Stomach smooth muscle (tissue), 2 donors: ENCODE measurements around the gene WDR90.

Experiments used
- H3K27ac ChIP-seq: one replicate; pipeline ENCODE4 v1.7.0; 2013; ENCODE audit warnings: mild to moderate bottlenecking, low read length, inconsistent platforms
- H3K27me3 ChIP-seq, 2 donors: one replicate each; pipeline ENCODE4 v1.7.0; 2013; ENCODE audit warnings: low read length in 2 of 2; ENCODE audit not compliant: insufficient read depth in 2 of 2, control insufficient read depth in 1 of 2
- H3K36me3 ChIP-seq, 2 donors: one replicate each; pipeline ENCODE4 v1.7.0; 2013; ENCODE audit warnings: low read length in 2 of 2; ENCODE audit not compliant: control insufficient read depth in 2 of 2, insufficient read depth in 2 of 2
- H3K4me1 ChIP-seq: one replicate; pipeline ENCODE4 v1.7.0; 2013; ENCODE audit warnings: low read length; ENCODE audit not compliant: control insufficient read depth, insufficient read depth
- H3K4me3 ChIP-seq, 2 donors: one replicate each; pipeline ENCODE4 v1.7.0; 2013; ENCODE audit warnings: low read length in 2 of 2
- H3K9ac ChIP-seq, 2 donors: one replicate each; pipeline ENCODE4 v1.7.0; 2013; ENCODE audit warnings: low read length in 2 of 2, mild to moderate bottlenecking in 1 of 2
- H3K9me3 ChIP-seq, 2 donors: one replicate each; pipeline ENCODE4 v1.7.0; 2013; ENCODE audit warnings: low read length in 2 of 2; ENCODE audit not compliant: control insufficient read depth in 2 of 2
- donor health status: healthy.
- donor health status: Pancreatic carcinoma.

The WDR90 gene

DNA sequence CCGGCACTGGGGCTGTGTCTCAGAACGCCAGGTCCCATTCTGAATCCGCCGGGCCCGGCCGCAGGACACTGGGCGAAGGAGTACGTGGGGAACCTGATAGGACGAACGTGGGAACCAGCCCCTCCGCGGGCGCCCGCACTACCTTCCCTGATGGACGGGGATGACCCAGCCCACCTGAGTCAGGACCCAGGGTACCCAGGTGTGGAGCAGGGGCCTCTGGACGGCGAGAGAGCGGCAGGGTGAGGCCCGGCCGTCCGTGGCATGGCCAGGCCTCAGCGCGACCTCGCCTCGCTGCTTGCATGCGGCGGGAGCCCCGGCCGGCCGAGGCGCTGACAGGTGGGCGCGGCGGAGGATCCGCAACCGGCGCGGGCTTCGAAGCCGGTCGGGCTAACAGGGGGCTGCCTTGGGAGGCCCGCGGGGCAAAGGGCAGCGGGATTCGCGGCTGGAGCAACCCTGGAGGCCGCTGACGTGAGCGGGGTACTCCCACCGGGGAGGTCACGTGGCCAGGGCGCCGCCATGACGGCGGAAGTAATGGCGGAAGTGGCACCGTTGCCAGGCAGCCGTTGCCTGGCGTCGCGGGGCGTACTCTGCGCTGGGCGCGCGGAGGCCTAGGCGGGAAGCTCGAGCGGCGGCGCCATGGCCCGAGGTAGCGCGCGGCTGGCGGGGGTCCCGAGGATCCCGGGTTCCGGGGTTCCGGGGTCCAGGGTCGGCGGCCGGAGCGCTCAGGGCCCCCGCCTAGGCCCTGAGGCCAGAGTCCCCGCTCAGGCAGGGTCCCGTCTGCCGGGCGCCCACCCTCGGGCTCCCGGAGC, at the start of gene WDR90:
Gene WDR90 (plus strand): TSS at position 585 of the 809 bp plus-strand sequence. CDS start 52 bp downstream, at position 637.
- peak within 1 kb of the TSS; percentile 76 to 78 for H3K4me3 ChIP-seq
- H3K36me3 ChIP-seq, result no peaks in the 10 kb centered on the region
- no peaks in the 10 kb centered on the region for H3K9me3 ChIP-seq
- no peaks in the 10 kb centered on the region for H3K27me3 ChIP-seq
- H3K4me1 ChIP-seq, result peaks cover 38% of the 10 kb centered on the region
- peak within 1 kb of the TSS; percentile 84 to 93 for H3K9ac ChIP-seq
- H3K27ac ChIP-seq, result peak within 1 kb of the TSS; percentile 80

DNA sequence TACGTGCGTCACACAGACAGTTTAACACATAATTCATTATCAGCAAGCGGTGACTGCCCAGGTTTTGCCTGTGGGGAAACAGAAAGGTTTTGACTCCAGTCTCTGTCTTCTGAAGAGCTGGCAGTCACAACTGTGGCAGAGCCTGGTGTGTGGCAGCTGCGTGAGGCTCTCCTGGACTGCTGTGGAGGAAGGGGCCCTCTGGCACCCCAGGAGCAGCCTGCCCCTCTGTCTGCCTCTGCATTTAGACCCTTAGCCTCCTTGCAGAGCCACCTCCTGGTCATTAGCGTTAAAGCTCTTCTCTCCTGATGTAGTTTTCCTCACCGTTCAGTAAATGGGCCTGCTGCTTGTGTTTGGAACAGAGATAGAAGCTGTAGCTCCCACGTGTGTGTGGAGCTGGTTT, 48.4 kb upstream of the WDR90 start:
- no peaks in the 10 kb centered on the region for H3K4me1 ChIP-seq
- no peaks in the 10 kb centered on the region for H3K9me3 ChIP-seq
- H3K9ac ChIP-seq, result no peak overlapping the region
- no peak overlapping the region for H3K4me3 ChIP-seq
- peaks cover 6 to 10% of the 10 kb centered on the region in 2 donors for H3K36me3 ChIP-seq
- H3K27me3 ChIP-seq, result no peaks in the 10 kb centered on the region
- H3K27ac ChIP-seq, result no peak overlapping the region

DNA sequence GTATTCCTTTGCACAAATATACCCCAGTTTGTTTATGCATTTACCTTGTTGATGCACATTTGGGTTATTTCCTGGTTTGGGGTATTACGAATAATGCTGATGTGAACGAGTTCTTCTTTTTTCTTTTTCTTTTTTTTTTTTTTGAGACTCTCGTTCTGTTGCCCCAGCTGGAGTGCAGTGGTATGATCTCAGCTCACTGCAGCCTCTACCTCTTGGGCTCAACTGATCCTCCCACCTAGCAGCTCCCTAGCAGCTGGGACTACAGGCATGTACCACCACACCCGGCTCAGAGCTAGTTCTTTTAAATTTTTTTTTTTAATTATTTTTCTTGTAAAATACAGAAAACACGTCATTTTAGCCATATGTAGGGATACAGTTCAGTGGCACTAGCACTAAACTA, 45.2 kb upstream of the WDR90 start:
- H3K27ac ChIP-seq, result no peak overlapping the region
- H3K9ac ChIP-seq, result no peak overlapping the region
- no peaks in the 10 kb centered on the region for H3K9me3 ChIP-seq
- peaks cover 6 to 11% of the 10 kb centered on the region in 2 donors for H3K36me3 ChIP-seq
- H3K4me1 ChIP-seq, result no peaks in the 10 kb centered on the region
- no peaks in the 10 kb centered on the region for H3K27me3 ChIP-seq
- H3K4me3 ChIP-seq, result no peak overlapping the region

DNA sequence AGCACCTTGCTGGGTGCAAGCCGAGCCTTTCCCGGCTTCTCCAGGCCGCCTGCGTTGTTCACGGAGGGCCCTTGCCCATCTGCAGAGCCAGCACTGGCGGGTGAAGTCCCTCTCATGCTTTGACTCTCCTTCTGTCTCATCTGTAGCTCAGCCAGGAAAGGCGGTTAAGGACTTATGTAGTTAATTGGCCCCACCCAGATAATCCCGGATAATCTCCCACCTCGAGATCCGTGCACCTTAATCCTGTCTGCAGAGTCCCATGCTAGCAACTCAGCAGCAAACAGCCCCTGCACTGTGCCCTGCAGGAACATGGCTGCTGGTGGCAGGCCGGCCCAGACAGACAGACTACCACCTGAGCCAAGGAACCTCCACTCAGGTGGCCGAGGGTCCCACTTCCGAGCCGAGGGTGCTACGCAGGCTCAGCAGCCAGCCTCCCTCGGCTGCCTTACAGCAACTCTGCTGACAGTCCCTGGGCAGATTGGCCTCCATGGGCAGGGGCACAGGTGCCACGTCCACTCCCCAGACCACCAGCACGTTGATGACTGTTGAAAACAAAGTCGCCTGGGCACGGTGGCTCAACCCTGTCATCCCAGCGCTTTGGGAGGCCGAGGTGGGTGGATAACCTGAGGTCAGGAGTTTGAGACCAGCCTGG, 42.4 kb upstream of the WDR90 start:
- H3K4me1 ChIP-seq, result peaks cover 8% of the 10 kb centered on the region
- peaks cover 0 to 4% of the 10 kb centered on the region in 2 donors for H3K36me3 ChIP-seq
- no peak overlapping the region for H3K9ac ChIP-seq
- no peak overlapping the region for H3K27ac ChIP-seq
- H3K27me3 ChIP-seq, result no peaks in the 10 kb centered on the region
- H3K9me3 ChIP-seq, result no peaks in the 10 kb centered on the region
- H3K4me3 ChIP-seq, result no peak overlapping the region

DNA sequence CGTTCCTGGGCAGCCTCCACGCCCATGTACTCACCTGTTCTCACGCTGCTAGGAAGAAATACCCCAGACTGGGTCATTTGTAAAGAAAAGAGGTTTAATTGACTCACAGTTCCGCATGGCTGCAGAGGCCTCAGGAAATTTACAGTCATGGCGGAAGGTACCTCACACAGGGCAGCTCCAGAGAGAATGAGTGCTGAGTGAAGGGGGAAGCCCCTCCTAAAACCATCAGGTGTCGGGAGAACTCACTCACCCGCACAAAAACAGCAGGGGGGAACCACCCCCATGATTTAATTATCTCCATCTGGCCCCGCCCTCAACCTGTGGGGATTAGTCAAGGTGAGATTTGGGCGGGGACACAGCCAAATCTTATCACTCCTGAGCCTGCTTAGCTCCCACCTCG, 41.1 kb upstream of the WDR90 start:
- H3K9me3 ChIP-seq, result no peaks in the 10 kb centered on the region
- H3K36me3 ChIP-seq, result peaks cover 0 to 4% of the 10 kb centered on the region in 2 donors
- no peak overlapping the region for H3K27ac ChIP-seq
- H3K4me3 ChIP-seq, result no peak overlapping the region
- peaks cover 8% of the 10 kb centered on the region for H3K4me1 ChIP-seq
- H3K27me3 ChIP-seq, result no peaks in the 10 kb centered on the region
- no peak overlapping the region for H3K9ac ChIP-seq

DNA sequence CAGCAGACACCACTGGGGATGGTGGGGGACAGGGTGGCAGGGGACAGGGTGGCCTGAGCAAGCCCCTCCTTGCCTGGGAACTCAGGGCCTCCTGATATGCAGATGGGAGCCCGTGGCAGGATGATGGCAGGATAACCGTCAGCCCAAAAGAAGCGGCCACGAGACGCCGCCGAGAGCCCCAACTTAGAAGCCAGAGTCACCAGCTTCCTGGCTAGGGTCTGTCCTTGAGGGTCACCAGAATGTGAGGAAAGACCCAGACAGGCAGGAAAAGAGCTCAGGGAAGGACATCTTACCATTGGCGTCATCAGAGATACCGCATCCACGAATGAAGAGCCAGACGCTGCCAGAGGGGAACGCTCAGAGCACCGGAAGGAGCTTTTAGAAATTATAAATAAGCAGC, 39.8 kb upstream of the WDR90 start:
- Histone ChIP-seq H3K9ac (no peak overlapping the region), H3K4me3 (no peak overlapping the region), H3K27me3 (no peaks in the 10 kb centered on the region), H3K36me3 (peaks cover 0 to 4% of the 10 kb centered on the region in 2 donors), H3K9me3 (no peaks in the 10 kb centered on the region), H3K27ac (no peak overlapping the region), H3K4me1 (peaks cover 8% of the 10 kb centered on the region)

DNA sequence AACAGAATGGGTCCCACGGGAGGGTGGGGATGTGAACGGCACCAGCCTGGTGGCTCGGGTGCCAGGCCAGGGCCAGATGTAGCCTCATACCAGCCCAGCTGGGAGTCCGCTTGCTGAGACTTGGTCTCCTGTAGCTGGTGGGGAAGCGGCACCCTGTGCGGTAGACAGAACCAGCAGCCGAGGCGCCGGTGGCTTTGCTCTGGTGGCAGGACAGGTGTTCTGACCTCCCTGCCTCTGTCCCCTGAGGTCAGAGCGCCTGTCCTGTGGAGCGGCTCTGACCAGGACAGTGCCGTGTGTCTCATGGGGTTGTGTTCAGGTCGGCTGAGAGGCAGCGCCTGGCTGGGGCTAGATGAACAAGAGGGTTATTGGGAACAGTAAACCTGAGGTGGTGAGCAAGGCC, 39.2 kb upstream of the WDR90 start:
- Histone ChIP-seq H3K36me3 (peaks cover 0 to 7% of the 10 kb centered on the region in 2 donors), H3K9ac (no peak overlapping the region), H3K4me1 (peaks cover 8% of the 10 kb centered on the region), H3K9me3 (no peaks in the 10 kb centered on the region), H3K4me3 (no peak overlapping the region), H3K27ac (no peak overlapping the region), H3K27me3 (no peaks in the 10 kb centered on the region)

DNA sequence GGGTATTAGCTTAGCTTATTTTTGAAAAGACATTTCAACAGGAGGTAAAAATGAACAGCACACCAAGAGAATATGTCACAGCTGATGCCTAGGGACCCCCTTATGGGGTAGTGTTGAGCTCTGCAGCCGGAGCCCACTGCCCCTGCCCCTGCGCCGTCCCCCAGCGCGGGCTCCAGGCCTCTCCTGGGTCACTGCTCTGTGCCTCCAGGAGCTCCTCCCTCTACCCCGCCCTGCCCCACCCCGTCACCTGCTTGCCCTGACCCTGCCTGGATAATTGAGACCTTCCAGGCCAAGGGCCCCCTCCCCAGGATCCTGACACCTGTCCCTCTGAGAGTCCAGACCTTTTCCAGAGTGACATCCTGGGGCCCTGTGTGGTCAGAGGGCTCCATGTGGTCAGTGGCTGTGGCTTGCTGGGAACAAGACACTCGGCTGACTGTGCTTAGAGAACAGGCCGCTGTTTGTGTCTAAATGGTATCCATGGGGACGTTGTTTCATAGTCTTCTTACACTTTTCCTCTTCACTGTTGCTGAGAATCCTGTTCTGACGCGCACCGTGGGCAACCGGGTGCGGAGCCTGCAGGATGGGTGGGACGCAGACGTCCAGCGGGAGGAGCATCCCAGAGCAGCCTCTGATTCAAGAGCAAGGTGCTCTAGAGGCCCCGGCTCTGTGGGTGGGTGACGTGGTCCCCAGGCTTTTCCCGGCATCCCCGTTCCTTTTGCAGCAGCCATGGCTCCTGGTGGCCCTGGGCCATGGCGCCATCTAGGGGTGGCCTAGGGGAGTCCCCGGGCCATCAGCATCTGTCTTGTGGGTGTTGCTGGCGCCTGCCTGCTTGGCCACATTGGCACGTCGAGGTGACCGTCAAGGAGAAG, 38.4 kb upstream of the WDR90 start:
- Histone ChIP-seq H3K27me3 (no peaks in the 10 kb centered on the region), H3K36me3 (peaks cover 0 to 5% of the 10 kb centered on the region in 2 donors), H3K9ac (no peak overlapping the region), H3K9me3 (no peaks in the 10 kb centered on the region), H3K27ac (no peak overlapping the region), H3K4me1 (peaks cover 8% of the 10 kb centered on the region), H3K4me3 (no peak overlapping the region)

DNA sequence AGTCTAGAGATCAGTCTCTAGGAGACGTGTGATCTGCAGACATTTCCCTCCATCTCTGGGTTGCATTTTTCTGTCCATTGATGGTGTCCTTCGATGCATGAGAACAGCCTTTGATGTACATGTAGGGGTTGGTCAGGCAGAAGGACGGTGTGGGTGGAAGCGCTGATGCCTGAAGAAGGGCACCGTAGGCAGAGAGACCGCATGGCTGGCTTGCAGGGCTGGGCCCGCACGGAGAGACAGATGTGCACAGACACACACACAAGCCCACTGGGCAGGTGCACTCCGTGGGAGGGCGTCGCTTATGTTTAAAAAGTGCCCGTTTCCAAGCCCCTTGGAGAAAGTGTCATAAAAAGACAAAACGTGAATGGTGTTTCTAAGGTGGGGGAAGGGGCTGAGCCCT, 34.0 kb upstream of the WDR90 start:
- no peak overlapping the region for H3K9ac ChIP-seq
- no peak overlapping the region for H3K4me3 ChIP-seq
- no peaks in the 10 kb centered on the region for H3K9me3 ChIP-seq
- no peaks in the 10 kb centered on the region for H3K27me3 ChIP-seq
- no peak overlapping the region for H3K27ac ChIP-seq
- peaks cover 0 to 6% of the 10 kb centered on the region in 2 donors for H3K36me3 ChIP-seq
- H3K4me1 ChIP-seq, result peaks cover 8% of the 10 kb centered on the region

DNA sequence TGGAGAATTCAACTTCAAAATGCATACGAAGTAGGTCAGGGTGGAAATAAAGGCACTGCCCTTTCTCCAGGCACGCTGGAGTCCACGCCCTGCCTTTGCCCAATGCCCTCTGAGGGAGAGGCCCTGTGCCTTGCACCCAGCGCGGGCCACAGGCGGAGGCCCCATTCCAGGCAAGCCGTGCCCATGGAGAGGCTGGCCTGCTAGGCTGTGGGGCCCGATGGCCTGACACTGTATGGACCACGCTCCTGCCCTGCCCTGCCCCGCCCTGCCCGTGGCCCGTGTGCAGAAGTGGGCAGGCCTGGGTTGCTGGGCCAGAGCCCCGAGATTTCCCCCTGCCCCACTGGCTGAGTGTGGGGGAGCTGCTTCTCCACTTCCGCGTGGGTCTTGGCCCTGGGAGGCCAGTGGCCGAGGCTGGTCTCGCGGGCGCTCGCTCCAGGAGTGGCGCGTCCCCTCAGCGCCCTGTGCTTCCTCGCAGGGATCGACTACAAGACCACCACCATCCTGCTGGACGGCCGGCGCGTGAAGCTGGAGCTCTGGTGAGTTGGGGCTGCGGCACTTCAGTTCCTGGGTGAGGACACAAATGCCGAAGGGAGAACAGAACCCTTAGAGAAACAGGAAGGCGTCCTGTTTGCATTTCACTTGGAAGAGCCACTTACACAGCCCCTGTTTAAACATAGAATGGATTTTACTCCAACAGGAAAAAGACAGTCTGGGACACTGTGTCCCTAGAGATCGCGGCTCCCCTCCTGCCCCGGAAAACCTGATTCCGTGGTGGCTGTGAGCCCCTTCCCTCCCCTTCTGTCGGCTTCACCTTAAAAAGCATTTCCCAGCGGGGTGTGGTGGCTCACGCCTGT, 32.2 kb upstream of the WDR90 start:
- no peaks in the 10 kb centered on the region for H3K27me3 ChIP-seq
- H3K9ac ChIP-seq, result no peak overlapping the region
- H3K27ac ChIP-seq, result no peak overlapping the region
- no peaks in the 10 kb centered on the region for H3K4me1 ChIP-seq
- H3K36me3 ChIP-seq, result peaks cover 0 to 6% of the 10 kb centered on the region in 2 donors
- H3K9me3 ChIP-seq, result no peaks in the 10 kb centered on the region
- H3K4me3 ChIP-seq, result no peak overlapping the region
